GM12878 (cell line): Measurements from ENCODE around the gene KLHL2.

ENCODE experiments used
- ATF3 ChIP-seq: IDR thresholded peaks from 2 replicates; pipeline ENCODE4 v1.6.1; 2011; ENCODE audit warnings: low read depth, mild to moderate bottlenecking, low read length, moderate library complexity, borderline replicate concordance; ENCODE audit errors: extremely low read depth
- BMI1 ChIP-seq: fragments of 450-650 bp; IDR thresholded peaks from 2 replicates; pipeline ENCODE4 v1.6.1; 2016; ENCODE audit warnings: mild to moderate bottlenecking, moderate library complexity, borderline replicate concordance
- CREB1 ChIP-seq: IDR thresholded peaks from 2 replicates; pipeline ENCODE4 v1.6.1; 2012; ENCODE audit warnings: low read depth, mild to moderate bottlenecking, inconsistent platforms
- ESRRA ChIP-seq: IDR thresholded peaks from 2 replicates; pipeline ENCODE4 v1.6.1; 2012; ENCODE audit warnings: mild to moderate bottlenecking, low read length, improper control_type of control experiment
- PRDM15 ChIP-seq: fragments of 450-650 bp; formaldehyde crosslinking; IDR thresholded peaks from 2 replicates; pipeline ENCODE4 v1.4.0; 2020; ENCODE audit warnings: mild to moderate bottlenecking, moderate library complexity

GRCh38 chr4:165302658-165303057 is 95.3 kb downstream of the KLHL2 start:
- TF ChIP-seq PRDM15 = no peak
- TF ChIP-seq ESRRA = no peak
- TF ChIP-seq CREB1 = no peak
- TF ChIP-seq ATF3 = no peak
- TF ChIP-seq BMI1 = no peak
